GM12872 (cell line): ENCODE results near the gene ANAPC10.

Experiments used
- TF ChIP-seq, protein P1 (sequence below): IDR thresholded peaks from 3 replicates; pipeline ENCODE4 v1.5.1; 2011; ENCODE audit warnings: low read depth, mild to moderate bottlenecking, low read length, moderate library complexity; ENCODE audit not compliant: insufficient read depth

The ANAPC10 gene

DNA sequence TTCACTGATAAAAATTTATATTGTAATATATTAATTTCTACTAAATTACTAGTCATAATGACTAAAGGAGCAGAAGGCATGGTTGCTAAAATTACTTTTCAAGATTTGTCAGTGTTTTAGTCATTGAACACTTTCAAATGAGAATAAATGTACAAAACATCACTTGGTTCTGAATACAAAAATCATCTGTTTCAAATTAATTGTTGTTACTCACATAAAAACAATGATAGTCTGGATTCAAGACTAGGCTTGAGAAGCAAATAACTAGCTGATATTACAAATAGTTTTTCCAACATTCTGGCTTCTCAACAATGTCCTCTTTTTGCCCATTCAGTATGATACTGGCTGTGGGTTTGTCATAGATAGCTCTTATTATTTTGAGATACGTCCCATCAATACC is 112.5 kb downstream of the ANAPC10 start:
- TF ChIP-seq, protein P1, sequence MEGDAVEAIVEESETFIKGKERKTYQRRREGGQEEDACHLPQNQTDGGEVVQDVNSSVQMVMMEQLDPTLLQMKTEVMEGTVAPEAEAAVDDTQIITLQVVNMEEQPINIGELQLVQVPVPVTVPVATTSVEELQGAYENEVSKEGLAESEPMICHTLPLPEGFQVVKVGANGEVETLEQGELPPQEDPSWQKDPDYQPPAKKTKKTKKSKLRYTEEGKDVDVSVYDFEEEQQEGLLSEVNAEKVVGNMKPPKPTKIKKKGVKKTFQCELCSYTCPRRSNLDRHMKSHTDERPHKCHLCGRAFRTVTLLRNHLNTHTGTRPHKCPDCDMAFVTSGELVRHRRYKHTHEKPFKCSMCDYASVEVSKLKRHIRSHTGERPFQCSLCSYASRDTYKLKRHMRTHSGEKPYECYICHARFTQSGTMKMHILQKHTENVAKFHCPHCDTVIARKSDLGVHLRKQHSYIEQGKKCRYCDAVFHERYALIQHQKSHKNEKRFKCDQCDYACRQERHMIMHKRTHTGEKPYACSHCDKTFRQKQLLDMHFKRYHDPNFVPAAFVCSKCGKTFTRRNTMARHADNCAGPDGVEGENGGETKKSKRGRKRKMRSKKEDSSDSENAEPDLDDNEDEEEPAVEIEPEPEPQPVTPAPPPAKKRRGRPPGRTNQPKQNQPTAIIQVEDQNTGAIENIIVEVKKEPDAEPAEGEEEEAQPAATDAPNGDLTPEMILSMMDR, result no peak

DNA sequence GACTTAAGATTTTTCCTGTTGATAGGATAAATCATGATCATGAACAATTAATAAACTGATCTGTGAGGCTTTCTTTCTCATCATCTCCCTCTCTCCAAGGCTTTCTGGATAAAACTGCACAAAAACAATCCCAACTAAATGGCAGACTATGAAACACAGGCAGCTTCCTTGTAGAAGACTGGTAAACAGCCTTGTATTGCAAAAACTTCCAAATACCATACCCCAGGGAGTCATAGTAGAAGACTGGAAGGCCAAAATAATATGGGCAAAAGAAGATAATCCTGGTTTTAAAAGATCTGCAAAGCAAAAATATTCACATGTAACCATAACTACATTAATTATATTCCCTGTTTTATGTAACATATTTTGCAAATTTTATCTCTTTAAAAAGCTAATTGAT is 113.0 kb downstream of the ANAPC10 start:
- TF ChIP-seq, protein P1, result no peak

DNA sequence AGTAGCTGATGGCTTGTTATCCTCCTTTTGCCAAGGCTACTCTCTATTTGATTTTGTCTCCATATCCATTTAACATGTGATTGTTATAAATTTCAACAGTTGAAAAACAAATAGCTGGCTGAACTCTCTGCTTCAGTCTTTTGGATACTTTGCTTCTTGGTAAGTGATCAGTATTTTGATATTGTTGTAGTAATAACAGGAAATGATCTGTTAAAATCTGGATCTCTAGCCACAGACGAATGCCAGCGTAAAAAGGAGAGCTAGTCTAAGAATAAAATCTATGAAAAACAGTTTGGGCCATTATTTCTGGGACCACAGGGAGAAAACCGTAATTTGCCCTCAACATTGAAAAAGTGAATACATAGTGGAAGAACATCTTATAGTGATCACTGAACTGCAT is 113.8 kb downstream of the ANAPC10 start:
- TF ChIP-seq, protein P1, result no peak

- TF ChIP-seq, protein P1, result no peak
Observed at GRCh38 chr4:144975718-144976117, 122.3 kb downstream of the ANAPC10 start.

DNA sequence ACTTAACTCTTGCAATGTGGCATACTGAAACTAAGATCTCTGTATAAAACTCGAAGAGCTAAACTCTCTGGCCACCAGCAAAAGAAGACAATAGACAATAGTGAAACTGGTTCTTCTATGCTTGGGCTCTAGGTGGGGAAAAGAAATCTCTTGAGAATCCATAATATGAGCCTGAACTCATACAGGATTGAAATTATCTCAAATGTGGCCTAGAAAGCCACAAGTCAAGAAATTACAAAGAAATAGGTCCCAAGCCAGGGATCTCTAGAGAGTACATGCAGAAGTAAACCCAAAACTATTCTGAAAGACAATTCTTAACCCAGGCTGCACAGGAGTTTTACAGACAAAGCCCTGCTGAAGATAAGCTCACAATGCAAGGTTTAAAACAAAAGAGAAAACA is 127.4 kb downstream of the ANAPC10 start:
- TF ChIP-seq, protein P1, result no peak

DNA sequence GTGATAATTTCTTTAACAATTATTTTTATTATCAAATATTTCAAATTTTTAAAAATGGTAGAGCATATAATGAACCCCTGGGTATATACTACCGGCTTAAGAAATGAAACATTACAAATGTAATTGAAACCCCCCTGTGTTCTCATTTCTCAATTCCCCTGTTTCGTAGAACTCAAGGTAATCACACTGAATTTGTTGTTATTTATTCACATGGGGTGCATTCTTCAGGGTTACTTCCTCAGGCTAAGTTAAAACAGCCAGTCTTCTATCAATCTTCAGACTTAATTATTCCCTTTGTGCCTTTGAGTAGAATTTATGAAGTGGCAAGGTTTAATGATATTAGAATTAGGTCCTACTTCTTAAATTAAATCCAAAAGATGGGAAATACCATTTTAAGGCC is 128.2 kb downstream of the ANAPC10 start:
- TF ChIP-seq, protein P1, result no peak

DNA sequence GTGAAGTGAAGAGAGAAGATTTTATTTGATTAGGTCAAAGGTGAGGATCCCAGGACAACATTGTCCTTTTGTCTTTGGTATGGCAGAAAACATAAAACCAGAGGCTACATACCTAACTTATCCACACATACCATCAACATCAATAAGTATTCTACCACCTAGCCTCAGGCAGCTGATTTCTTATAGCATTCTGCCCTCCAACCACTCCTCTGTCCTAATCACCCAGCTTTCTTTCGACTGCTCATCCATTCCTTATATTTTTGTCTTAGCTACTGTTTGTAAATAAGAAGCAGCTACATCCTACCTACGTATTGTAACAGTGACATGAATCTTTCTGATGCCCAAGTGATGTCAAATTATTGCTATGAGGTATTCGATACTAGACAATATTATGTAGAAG is 129.4 kb downstream of the ANAPC10 start:
- TF ChIP-seq, protein P1, result no peak

GRCh38 chr4:144967161-144967560 is 130.8 kb downstream of the ANAPC10 start:
- TF ChIP-seq, protein P1, result no peak
